Left ventricle myocardium superior (tissue), 1 donor: ENCODE results near the gene CD83. TPM values are rescaled to one million over a fixed set of nuclear protein-coding genes. Genes with fewer than 3 reads are reported as not detected.

Experiments used
- ATAC-seq: fragments of 200-7000 bp; cut with Tn5 transposase; one replicate; pipeline ENCODE4 v1.9.1; 2020; ENCODE audit warnings: mild to moderate bottlenecking, moderate library complexity
- DNase-seq: peaks from one replicate; pipeline ENCODE4 v3.0.0-alpha.2; 2020
- intact Hi-C: fragments of 100-400 bp; cut with micrococcal nuclease; formaldehyde crosslinking; loops from one replicate; pipeline ENCODE4 v1.11.0; 2022
- total RNA-seq: library from RNA; stranded (reverse); fragmentation: NEBNext Ultra II Directional; extraction: Animal tissue kit (Norgen Biotek cat#: 25700); gene quantifications from one replicate; pipeline ENCODE4 v1.2.1, GENCODE V29; 2021
- donor health status: DM: no; HTN: yes; CAD: no; lungs with severe emphysema.

CD83 gene
- total RNA-seq, 1 donor from 2014 or later, result 1.6 TPM

GRCh38 chr6:14176429-14176828 is 58.9 kb downstream of the CD83 start:
- ATAC-seq (no peak), DNase-seq (no peak)
- intact Hi-C loops, result no loop called here

- DNase-seq, result no peak
- no peak for ATAC-seq
- intact Hi-C loops, result no loop called here
Observed at GRCh38 chr6:14177413-14178082, 60.0 kb downstream of the CD83 start.

GRCh38 chr6:14178083-14178445 is 60.5 kb downstream of the CD83 start:
- intact Hi-C loops, result no loop called here
- DNase-seq (no peak), ATAC-seq (no peak)

GRCh38 chr6:14180609-14181008 is 63.0 kb downstream of the CD83 start:
- intact Hi-C loops, result no loop called here
- ATAC-seq, result no peak

GRCh38 chr6:14182916-14183315 is 65.3 kb downstream of the CD83 start:
- intact Hi-C loops, result no loop called here
- DNase-seq, result no peak
- ATAC-seq, result no peak

More at GRCh38 chr6:14180609-14181008, 63.0 kb downstream of the CD83 start:
- no peak for DNase-seq

Other genes starting within 250 kb of the CD83 start
- 0.10 TPM for gene RNF182, start 192.8 kb upstream of the CD83 start, total RNA-seq